LNCAP (cell line): ENCODE measurements around the gene FBXO31.

ENCODE experiments used
- CTCF ChIP-seq: fragments of 450-650 bp; IDR thresholded peaks from 2 replicates; pipeline ENCODE4 v1.5.1; 2017; ENCODE audit warnings: mild to moderate bottlenecking

The FBXO31 gene

GRCh38 chr16:87366930-87367329, 16.6 kb downstream of the FBXO31 start:
- no peak for TF ChIP-seq CTCF

- TF ChIP-seq CTCF: no peak
These were observed 17.3 kb downstream of the FBXO31 start for GRCh38 chr16:87366288-87366687.

GRCh38 chr16:87365021-87365713, 18.4 kb downstream of the FBXO31 start:
- TF ChIP-seq CTCF: no peak

GRCh38 chr16:87363771-87364455, 19.7 kb downstream of the FBXO31 start:
- no peak for TF ChIP-seq CTCF

- no peak for TF ChIP-seq CTCF
These were observed 21.5 kb downstream of the FBXO31 start for GRCh38 chr16:87361916-87362619.

- TF ChIP-seq CTCF: no peak
These were observed 22.5 kb downstream of the FBXO31 start for GRCh38 chr16:87360862-87361610.

GRCh38 chr16:87359121-87359520, 24.5 kb downstream of the FBXO31 start:
- no peak for TF ChIP-seq CTCF
